Epithelial cell of proximal tubule (primary cell): ENCODE data around the gene CLRN2. TPM values are rescaled to one million over a fixed set of nuclear protein-coding genes. Genes with fewer than 3 reads are reported as not detected.

Experiments used
- DNase-seq: peaks from one replicate; pipeline ENCODE4 v3.0.0-alpha.2; 2011; ENCODE audit warnings: low read depth
- H3K4me3 ChIP-seq: 2 replicates; pipeline ENCODE4 v1.5.1; 2011; ENCODE audit warnings: low read depth, mild to moderate bottlenecking, low read length
- total RNA-seq: library from RNA; depleted of rRNA; stranded (reverse); fragments of >200 nt; gene quantifications from 2 replicates; pipeline ENCODE4 v1.2.3, GENCODE V29; 2015
- TF ChIP-seq, protein P1 (sequence below): conservative IDR thresholded peaks from 2 replicates; pipeline ENCODE4 v1.5.1; 2012; ENCODE audit warnings: low read depth, mild to moderate bottlenecking, low read length

Gene CLRN2
- total RNA-seq, 1 donor from 2014 or later = not detected

GRCh38 chr4:17480210-17480927 is 34.6 kb upstream of the CLRN2 start:
- DNase-seq = no peak
- TF ChIP-seq, protein P1, sequence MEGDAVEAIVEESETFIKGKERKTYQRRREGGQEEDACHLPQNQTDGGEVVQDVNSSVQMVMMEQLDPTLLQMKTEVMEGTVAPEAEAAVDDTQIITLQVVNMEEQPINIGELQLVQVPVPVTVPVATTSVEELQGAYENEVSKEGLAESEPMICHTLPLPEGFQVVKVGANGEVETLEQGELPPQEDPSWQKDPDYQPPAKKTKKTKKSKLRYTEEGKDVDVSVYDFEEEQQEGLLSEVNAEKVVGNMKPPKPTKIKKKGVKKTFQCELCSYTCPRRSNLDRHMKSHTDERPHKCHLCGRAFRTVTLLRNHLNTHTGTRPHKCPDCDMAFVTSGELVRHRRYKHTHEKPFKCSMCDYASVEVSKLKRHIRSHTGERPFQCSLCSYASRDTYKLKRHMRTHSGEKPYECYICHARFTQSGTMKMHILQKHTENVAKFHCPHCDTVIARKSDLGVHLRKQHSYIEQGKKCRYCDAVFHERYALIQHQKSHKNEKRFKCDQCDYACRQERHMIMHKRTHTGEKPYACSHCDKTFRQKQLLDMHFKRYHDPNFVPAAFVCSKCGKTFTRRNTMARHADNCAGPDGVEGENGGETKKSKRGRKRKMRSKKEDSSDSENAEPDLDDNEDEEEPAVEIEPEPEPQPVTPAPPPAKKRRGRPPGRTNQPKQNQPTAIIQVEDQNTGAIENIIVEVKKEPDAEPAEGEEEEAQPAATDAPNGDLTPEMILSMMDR = no peak
- H3K4me3 ChIP-seq = no peak overlapping the region

DNA sequence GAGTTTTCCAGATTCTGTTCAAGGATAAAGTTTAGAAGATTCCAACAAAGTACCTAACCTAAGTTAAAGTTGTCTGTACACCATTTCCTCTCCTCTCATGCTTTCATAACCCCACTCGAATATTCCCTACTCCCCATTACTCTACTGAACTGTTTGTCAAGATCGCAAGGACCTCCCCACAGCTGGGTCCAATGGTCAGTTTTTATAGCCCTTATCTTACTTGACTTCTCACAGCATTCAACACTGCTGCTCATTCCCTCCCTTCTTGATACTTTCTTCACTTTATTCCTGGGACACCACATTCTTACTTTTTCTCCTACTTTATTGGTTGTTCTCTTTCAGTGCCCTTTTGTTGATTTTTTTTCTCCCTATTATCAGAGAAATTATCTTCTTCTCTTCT is 34.0 kb upstream of the CLRN2 start:
- no peak for DNase-seq
- TF ChIP-seq, protein P1 = no peak
- no peak overlapping the region for H3K4me3 ChIP-seq

DNA sequence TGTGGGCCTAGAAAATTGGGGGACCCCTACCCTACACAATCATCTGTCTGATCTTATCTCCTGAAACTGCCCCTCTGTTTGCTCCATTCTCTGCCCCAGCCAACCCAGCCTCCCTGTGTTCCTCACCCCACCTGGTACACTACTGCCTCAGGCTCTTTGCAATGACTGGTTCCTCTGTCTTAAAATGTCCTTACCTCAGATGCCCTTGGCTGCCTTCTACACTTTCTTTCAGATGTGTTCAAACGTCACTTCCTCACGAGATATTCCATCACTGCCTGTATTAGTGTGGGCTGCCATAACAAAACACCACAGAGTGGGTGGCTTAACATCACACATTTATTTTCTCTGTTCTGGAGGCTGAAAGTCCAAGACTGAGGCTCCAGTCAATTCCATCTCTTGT is 32.2 kb upstream of the CLRN2 start:
- H3K4me3 ChIP-seq = no peak overlapping the region
- TF ChIP-seq, protein P1 = no peak
- DNase-seq = no peak

DNA sequence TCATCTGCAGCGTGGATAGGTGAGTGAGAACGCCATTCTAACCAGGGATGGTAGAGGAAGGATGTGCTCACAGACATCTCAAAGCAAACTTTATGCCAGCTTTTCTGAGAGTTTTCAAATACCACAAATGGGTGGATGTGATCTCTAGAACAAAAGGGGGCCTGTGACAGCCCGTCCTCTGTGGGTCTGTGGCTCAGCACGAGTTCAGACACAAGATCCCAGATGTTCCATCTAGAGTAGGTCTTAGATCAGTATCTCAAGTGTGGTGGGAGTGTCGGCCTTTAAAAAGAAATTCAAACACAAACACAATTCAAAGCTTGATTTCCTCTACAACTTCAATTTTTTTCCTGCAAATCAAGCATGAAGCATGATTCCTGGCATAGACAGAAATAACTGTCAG is 25.8 kb upstream of the CLRN2 start:
- H3K4me3 ChIP-seq = no peak overlapping the region
- TF ChIP-seq, protein P1 = no peak
- no peak for DNase-seq

DNA sequence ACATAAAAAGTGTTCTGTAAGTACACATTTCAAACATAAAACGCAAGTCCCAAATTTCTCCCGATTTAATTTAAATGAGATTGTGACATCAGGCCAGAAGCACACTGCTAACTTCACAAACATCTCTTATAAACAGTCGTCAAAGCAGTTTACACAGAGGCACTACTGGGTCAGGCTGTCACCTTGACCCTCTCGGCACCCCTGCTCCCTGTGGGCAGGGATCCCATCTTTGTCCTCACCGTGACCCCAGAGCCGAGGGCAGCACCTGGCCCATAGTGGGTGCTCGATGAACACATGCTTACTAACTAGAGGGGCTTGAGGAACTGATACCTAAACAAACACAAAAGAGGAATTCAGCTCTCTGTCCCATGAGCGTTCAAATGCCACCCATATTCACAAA is 25.2 kb upstream of the CLRN2 start:
- no peak for DNase-seq
- TF ChIP-seq, protein P1 = no peak
- no peak overlapping the region for H3K4me3 ChIP-seq

DNA sequence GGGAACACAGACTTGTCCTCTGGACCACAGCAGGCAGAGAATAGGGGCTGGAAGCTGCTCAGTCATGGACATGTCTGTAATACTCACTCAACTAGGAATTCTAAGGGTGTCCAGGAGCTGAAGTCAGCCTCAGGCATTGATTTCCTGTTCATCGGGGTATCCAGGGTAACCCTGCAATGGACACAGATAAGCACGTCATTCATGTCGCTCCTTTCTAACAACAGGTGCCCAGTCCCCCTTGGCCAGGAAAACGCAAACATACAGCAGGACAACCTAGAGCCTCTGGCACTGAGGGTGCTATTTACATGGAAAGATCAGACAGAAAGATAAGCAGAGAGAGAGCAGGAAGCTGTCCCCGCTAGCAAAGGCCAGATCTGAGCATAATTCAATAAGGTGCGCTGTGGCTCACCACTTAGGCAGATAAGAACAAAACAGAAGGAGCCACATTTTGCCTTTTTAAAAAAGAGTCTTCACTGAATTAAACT is 24.3 kb upstream of the CLRN2 start:
- no peak overlapping the region for H3K4me3 ChIP-seq
- TF ChIP-seq, protein P1 = no peak
- no peak for DNase-seq

GRCh38 chr4:17491196-17491595 is 23.8 kb upstream of the CLRN2 start:
- no peak overlapping the region for H3K4me3 ChIP-seq
- no peak for DNase-seq
- TF ChIP-seq, protein P1 = no peak
